Measurements from ENCODE around the gene CLDN7. TPM values are rescaled to one million over a fixed set of nuclear protein-coding genes. Genes with fewer than 3 reads are reported as not detected.
A peak's percentile ranks its signal among the peaks of the same experiment; 100 is the strongest.

CLDN7 gene
- total RNA-seq, 4 donors from 2014 or later, result 2.0 to 5.9 (median 2.4) TPM; not detected in 1

GRCh38 chr17:7295230-7296180 lies 33.2 kb upstream of the CLDN7 start:
- no peaks in the 10 kb centered on the region for H3K9me3 ChIP-seq
- 52 to 53% methylated on average over 41 to 42 of the region's 42 CpGs for WGBS, 2 donors
- TF ChIP-seq EP300 (IDR thresholded peaks at IDR 0.05) (no peak), CTCF (IDR thresholded peaks at IDR 0.05) (no peak), POLR2A (IDR thresholded peaks at IDR 0.05) (no peak)
- H3K4me1 ChIP-seq, result peaks cover 0 to 38% (median 25%) of the 10 kb centered on the region in 4 donors
- H3K4me3 ChIP-seq, result peak overlapping the region in 1 of 4 donors; percentile 38
- peaks cover 0 to 52% of the 10 kb centered on the region in 2 donors for H3K27me3 ChIP-seq
- DNase-seq (ENCODE audit: low spot score in 2 of 2), result no peak
- H3K36me3 ChIP-seq, result no peaks in the 10 kb centered on the region
- peak overlapping the region in 2 of 4 donors; percentile 26 to 46 for H3K27ac ChIP-seq

- Histone ChIP-seq H3K27ac (peak within 1 kb of the TSS in 1 of 4 donors; percentile 26), H3K9me3 (no peaks in the 10 kb centered on the region), H3K36me3 (no peaks in the 10 kb centered on the region), H3K4me1 (peaks cover 0 to 38% (median 25%) of the 10 kb centered on the region in 4 donors), H3K27me3 (peaks cover 0 to 60% of the 10 kb centered on the region in 2 donors), H3K4me3 (peak within 1 kb of the TSS; percentile 1 to 45 (median 23))
- no peak for TF ChIP-seq EP300 (IDR thresholded peaks at IDR 0.05)
- TF ChIP-seq POLR2A (IDR thresholded peaks at IDR 0.05), result no peak
- no peak for TF ChIP-seq CTCF (IDR thresholded peaks at IDR 0.05)
- WGBS, 2 donors, result 3 to 6% methylated on average over 8 to 16 of the region's 57 CpGs
- no peak for DNase-seq (ENCODE audit: low spot score in 2 of 2)
Measured at GRCh38 chr17:7294614-7295153, 32.4 kb upstream of the CLDN7 start, which contains the start of gene YBX2. Gene YBX2, minus strand, starts transcription at chr17:7294639. Its CDS starts 139 bp downstream, at chr17:7294500.

GRCh38 chr17:7293816-7294613 lies 31.7 kb upstream of the CLDN7 start:
- Histone ChIP-seq H3K27ac (no peak overlapping the region), H3K4me3 (peak overlapping the region in 3 of 4 donors; percentile 8 to 45 (median 38)), H3K27me3 (peaks cover 0 to 67% of the 10 kb centered on the region in 2 donors), H3K4me1 (peaks cover 0 to 38% (median 25%) of the 10 kb centered on the region in 4 donors), H3K9me3 (no peaks in the 10 kb centered on the region), H3K36me3 (no peaks in the 10 kb centered on the region)
- 7 to 8% methylated on average over 31 to 37 of the region's 75 CpGs for whole genome bisulfite sequencing, 2 donors
- no peak for DNase-seq (ENCODE audit: low spot score in 2 of 2)
- TF ChIP-seq POLR2A (IDR thresholded peaks at IDR 0.05), result no peak
- no peak for TF ChIP-seq EP300 (IDR thresholded peaks at IDR 0.05)
- TF ChIP-seq CTCF (IDR thresholded peaks at IDR 0.05), result no peak

- Histone ChIP-seq H3K36me3 (no peaks in the 10 kb centered on the region), H3K27ac (no peak overlapping the region), H3K9me3 (no peaks in the 10 kb centered on the region), H3K27me3 (peaks cover 0 to 72% of the 10 kb centered on the region in 2 donors), H3K4me3 (no peak overlapping the region), H3K4me1 (peaks cover 0 to 38% (median 25%) of the 10 kb centered on the region in 4 donors)
- DNase-seq (ENCODE audit: low spot score in 2 of 2), result no peak
- WGBS, 2 donors, result 82 to 84% methylated on average over 10 to 11 of the region's 11 CpGs
- TF ChIP-seq POLR2A (IDR thresholded peaks at IDR 0.05), result no peak
- no peak for TF ChIP-seq CTCF (IDR thresholded peaks at IDR 0.05)
- TF ChIP-seq EP300 (IDR thresholded peaks at IDR 0.05), result no peak
Measured at GRCh38 chr17:7293159-7293558, 30.9 kb upstream of the CLDN7 start.

All from tibial nerve (tissue), 4 donors.